COLO668 (cell line): ENCODE results near the gene COL13A1.

Source experiments
- DNase-seq: peaks from one replicate; lab custom pipeline; 2025; ENCODE audit not compliant: unreplicated experiment; lab: John Stamatoyannopoulos, UW

The COL13A1 gene

GRCh38 chr10:69884024-69884367 is 82.3 kb downstream of the COL13A1 start:
- DNase-seq, result no peak

DNA sequence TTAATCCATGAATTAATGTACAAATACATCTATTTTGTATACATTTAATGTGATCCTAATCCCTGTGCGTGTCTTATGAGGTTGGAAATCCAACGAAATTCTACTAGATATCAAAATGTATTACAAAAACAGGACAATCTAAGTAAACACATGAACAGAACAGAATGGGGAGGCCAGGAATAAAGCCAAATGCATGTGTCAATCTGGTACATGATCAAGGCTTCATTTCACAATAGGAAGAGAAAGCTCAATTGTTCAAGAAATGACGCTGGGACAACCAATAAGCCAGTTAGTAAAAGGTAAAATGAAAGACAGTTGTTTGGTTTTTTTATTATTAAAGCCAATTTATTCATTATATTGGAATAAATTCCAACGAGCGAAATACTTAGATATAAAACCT is 83.0 kb downstream of the COL13A1 start:
- DNase-seq, result no peak

- DNase-seq, result no peak
Measured at GRCh38 chr10:69885379-69886013, 83.8 kb downstream of the COL13A1 start.

DNA sequence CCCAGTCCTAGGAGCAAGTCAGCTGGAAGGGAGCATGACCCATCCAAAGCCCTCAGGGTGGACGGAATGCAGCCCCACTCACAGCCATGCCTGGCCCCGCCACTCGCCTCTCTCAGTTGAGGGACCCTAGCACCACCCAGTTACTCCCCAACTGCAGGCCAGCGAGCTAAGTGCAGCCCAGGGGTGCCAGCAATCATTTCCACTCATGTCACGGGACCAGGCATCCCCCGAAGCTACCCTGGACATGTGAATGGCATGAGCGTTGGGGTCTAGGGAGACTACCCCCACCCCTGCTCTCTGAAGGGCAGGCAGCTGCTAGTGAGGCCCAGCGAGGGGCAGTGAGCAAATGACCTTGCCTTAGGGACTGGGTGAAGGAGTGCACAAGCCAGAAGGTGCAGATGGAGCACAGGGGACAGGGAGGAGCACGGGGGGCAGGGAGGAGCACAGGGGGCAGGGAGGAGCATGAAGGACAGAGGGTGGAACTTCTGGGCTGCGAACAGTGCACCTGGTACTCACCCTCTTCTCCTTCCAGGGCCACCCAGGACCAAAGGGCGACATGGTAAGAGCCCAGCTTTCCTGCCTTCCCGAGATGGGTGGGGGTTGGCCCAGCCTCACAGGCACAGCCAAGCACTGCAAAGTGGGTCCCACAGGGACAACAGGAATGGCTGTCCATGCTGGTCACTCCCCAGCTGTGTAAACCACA is 87.3 kb downstream of the COL13A1 start:
- no peak for DNase-seq

DNA sequence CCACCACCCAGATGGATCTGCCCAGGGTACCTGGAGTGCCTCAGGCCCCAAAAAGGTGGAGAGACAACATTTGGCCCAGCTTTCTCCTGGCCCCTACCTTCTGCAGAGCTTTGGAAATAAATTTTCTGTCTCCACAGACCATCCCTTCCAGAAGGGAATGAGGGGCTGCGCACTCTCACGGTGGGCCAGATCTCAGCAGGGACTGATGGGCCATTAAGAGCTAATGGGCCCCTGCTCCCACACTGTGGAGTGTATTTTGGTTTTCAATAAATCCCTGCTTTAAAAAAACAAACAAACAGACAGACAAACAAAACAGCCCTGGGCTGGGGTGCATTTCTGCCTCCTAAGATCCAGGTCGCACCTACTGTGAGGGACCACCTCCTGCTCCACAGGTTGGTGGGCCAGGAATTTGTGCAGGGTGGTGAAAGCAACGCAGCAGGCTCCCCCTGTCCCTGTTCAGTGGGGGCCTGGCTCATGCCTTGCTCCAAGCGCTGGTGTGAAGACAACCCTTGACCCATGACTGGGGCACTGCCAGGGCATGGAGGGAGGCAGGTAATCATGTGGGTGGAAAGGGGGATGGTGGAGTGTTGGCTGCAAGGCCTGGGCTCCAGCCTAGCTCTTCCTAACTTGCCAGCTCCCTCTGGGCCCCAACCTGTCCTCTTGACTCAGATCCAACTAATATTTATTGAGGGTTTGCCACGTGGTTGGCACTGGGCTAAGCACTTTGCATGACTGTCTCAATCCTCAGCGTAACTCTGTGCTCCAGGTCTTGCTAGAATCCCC is 88.5 kb downstream of the COL13A1 start:
- DNase-seq, result no peak

GRCh38 chr10:69891057-69891617 is 89.4 kb downstream of the COL13A1 start:
- DNase-seq, result no peak

DNA sequence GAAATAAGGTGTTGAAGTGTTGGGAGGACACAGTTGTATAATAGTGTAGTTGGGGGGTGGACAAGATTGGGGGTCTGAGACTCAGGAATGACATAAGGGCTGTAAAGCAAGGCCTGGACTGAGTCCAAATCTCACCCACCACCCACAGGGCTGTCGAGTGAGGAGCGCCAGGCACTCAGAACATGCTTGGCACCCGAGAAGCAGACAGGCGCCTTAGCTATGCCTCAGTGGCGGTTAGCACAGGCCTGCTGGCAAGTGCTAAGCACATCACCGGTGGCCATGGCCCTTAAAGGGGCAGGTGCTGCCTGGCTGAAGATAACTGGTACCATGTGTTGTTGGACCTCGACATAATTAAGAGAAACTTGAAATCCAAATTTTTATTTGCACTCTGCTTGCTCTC is 90.7 kb downstream of the COL13A1 start:
- no peak for DNase-seq

DNA sequence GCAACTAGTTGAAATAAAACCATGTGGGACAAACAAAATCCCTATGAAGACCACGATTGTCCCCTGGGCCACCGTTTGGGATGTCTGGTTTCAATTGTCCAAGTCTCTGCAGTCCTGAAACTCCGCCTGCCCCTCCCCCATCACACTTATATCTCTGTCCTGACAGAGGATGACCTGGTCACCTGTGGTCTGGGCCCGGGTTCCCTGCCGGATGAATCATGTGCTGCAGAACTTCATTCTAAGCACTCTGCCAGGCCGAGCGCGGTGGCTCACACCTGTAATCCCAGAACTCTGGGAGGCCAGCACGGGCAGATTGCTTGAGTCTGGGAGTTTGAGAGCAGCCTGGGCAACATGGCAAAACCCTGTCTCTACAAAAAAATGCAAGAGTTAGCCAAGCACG is 91.1 kb downstream of the COL13A1 start:
- DNase-seq, result no peak

- no peak for DNase-seq
Measured at GRCh38 chr10:69893271-69893900, 91.7 kb downstream of the COL13A1 start.

- no peak for DNase-seq
Measured at GRCh38 chr10:69894156-69894555, 92.5 kb downstream of the COL13A1 start.

GRCh38 chr10:69895759-69896158 is 94.1 kb downstream of the COL13A1 start:
- no peak for DNase-seq

DNA sequence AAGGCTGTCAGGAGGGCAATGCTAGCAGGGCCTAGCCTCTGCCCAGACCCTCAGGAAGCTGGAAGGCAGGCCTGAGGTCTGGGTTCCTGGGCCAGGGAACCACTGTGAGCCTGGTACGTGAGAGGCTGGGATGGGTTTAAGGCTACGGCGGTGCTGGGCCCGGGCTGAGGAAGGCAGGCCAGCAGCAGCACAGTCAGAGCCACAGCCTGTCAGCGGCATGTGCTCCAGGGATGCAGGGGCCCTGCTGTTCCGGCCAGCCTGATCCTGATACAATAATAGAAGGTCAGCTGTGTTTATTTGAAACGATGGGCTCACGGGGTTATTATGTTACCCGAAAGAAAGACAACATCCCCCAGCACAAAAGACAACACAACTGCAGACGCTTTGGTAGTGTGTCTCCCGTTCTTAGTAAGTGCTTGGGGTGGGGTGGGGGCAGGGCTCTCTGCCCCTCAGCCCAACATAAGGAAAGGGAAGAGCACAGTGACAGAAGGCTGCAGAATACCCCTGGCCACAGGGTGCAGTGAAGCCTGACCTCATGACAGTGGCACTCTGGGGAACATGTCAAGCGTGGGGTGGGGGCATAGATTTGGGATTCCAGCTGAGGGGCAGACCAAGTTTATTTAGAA is 95.0 kb downstream of the COL13A1 start:
- no peak for DNase-seq

GRCh38 chr10:69897432-69897831 is 95.7 kb downstream of the COL13A1 start:
- DNase-seq, result no peak

DNA sequence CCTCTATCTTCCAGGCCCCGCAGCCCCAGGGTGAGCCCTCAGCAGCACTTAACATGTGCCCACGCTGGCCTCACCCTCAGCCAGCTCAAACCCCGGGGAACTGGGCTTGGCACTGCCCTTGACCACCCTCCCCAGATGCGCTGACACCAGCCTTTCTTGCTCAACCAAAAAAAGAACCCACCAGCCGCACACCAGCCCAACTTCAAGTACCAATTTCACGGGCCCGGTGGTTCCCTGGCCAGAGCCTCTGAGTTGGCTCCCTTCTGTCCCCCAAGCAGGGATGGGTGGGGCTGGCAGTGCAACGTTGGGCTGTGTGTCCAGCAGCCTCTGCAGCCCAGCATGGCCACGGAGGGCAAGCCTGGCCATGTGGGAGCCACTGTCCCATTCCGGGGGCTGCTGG is 96.3 kb downstream of the COL13A1 start:
- DNase-seq, result no peak

DNA sequence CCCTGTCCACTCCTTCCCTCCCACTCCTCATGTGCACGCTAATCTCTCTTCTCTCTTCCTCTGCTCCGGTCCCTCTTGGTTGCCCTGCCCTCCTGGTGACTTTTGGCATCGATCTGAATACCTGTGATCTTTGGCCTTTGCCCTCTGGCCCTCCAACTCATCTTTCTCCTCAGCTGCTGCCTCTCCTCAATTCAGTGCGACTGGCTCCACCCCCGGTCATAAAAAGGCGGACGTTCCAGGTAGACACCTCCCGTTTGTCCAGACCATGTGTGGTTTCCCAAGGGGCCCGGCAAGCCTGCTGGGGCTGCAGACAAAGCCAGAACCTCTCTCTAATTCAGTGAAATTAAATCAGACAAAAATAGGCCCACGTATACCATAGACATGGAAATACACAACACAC is 96.8 kb downstream of the COL13A1 start:
- DNase-seq, result no peak

DNA sequence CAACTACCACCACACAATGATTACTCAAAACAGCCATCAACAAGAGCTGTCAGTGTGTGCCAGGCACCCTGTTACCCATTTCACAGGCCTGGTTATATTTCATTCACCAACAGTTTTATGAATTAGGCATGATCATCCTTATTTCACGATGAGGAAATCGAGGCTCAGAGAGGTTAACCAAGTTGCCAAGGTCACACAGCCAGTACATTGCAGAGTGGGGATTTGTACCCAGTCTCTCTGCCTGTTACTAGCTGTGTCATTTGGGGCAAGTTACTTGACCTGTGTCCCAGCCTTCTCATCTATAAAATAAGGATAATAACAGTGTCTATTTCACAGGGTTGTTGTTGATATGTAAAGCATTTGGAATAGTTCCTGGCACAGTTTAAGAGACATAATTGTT is 97.2 kb downstream of the COL13A1 start:
- DNase-seq, result no peak

DNA sequence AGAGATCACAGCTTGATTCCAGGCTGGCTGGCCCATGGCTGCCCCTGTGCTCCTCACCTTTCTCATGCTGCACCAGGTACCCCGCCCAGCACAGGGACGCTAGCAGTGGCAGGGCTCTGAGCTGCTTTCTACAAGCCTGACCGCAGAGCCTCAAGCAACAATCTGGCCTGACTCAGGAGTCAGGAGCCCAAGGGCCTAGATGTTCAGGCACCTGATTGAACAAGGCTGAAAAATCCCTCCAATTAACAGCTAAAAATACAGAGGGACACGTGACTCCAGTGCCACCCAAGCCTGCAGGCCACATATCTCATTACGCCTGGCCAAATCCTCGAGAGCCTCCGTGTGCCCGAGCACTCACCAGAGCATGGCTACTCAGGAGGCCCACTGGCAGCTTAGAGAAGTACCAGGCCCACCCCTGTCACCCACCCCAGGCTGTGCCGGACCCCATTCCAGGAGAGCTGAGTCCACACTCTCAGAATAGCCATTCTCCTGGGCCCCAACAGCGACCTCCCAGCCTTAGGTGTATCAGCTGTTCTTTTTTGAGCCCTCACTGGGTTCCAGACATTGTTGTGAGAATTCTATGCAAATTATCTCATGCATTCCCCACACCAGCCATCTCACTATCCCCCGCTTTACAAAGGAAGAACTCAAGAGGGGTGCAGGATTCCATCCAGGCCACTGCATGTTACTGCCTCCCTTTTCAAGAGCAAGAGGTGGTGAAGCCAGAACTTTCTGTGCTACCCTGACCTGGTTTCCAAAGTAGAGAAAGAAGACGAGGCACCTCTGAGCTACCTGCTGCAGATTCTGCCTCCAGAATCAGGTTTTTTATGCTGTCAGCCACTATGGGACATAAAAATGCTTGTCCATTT is 98.3 kb downstream of the COL13A1 start:
- no peak for DNase-seq

GRCh38 chr10:69901022-69901421 is 99.3 kb downstream of the COL13A1 start:
- no peak for DNase-seq

GRCh38 chr10:69901628-69902505 is 100.2 kb downstream of the COL13A1 start:
- DNase-seq, result peak; percentile 0
